GDM1 (cell line): ENCODE results near the gene ZCCHC18.
"Not testable (repeated sequence)": the region's sequence is repeated elsewhere in the genome, so short reads cannot be mapped to it uniquely, and the experiment has no call there.

Experiments used
- DNase-seq: peaks from one replicate; lab custom pipeline; 2025; lab: John Stamatoyannopoulos, UW

ZCCHC18 gene

DNA sequence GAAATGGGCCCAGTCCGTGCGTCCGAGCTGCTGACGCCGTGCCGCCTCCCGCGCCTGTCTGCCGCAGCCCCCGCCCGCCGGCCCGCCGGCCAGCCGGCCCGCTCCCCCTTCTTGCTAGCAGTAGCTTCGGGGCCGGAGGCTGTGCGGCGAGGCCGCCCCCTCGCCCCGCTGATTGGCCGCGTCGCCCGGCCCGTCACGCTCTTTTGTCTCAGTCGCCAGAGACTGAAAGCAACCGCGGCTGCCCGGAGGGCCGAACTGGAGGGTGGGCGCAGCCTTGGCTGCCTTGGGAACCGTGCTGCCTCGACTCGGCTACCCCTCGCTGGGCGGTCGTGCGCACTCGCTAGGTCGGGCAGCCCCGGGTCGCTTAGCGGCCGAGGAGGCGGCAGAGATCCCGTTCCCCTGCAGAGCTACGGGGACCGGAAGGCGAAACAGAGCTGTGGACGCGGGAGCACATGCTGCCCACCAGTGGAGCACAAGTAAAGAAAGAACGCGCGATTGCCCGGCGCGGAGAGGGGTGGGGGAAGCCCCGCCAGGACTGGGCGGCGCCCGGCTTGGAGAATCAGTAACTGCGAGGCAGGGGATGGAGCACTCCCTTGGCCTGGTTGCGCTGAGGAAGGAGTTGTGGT, at the start of gene ZCCHC18:
Gene ZCCHC18, plus strand, starts transcription at position 198 of the 626 bp plus-strand sequence. CDS start 1,589 bp downstream, outside the sequence.
- no peak for DNase-seq

GRCh38 chrX:104062636-104063035, 49.7 kb upstream of the ZCCHC18 start:
- not testable (repeated sequence) for DNase-seq

GRCh38 chrX:104075778-104076445, 36.4 kb upstream of the ZCCHC18 start, which contains the start of gene TMSB15C:
Gene TMSB15C, minus strand, starts transcription at chrX:104076236.
- not testable (repeated sequence) for DNase-seq

- DNase-seq: not testable (repeated sequence)
Measured at GRCh38 chrX:104077854-104078253, 34.5 kb upstream of the ZCCHC18 start.

- DNase-seq: no peak
Measured at GRCh38 chrX:104084063-104084462, 28.3 kb upstream of the ZCCHC18 start.

DNA sequence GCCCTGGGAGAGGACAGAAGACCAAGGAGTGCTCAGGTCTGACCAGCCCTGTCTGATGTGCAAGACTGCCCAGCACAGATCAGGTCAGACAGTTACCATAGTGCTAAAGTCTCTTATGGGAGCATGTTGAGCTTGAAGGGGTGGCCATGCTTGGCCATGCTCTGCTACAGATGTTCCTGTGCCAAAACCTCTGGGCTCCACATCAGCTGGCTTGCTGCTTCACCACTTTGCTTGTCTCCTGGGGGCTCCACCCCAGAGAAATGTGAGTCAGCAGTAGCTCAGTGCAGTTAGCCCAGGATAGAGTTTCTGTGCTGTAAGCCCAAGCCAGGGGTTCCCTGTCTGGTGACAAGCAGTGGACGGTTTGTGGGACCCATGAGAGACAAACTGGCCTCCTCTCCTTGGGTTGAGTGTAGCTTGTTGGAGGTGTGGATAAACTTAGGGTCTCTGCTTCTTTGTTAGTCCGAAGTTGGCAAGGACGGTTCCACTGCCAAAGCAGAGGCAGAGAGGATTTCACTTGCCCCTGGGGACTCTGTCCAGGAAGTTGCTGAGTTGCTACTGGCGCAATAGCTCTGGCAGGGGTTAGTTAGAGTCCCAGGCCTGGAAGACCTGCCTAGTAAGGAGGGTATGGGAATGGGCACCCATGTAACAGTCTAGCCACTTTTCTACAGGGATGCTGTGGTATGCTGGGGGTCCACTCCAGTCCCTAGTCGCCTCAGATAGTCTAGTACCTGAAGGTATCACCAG, 27.6 kb upstream of the ZCCHC18 start:
- no peak for DNase-seq

DNA sequence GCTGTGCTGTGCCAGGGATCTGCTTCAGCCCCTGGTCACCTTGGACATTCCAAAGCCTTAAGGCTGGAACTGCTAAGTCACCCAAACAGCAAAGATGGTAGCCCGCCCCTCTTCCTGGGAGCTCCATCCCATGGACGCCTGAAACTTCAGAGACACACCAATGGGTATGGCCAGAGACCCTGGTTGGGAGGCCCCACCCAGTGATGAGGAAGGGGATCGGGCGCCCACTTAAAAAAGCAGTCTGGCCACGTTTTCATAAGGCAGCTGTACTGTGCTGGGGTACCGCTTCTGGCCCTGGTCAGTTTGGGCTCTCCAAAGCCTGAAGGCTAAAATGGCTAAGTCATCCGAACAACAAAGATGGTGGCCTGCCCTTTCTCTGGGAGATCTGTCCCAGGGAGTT, 26.8 kb upstream of the ZCCHC18 start:
- DNase-seq: no peak

GRCh38 chrX:104085919-104086318, 26.4 kb upstream of the ZCCHC18 start:
- DNase-seq: no peak

DNA sequence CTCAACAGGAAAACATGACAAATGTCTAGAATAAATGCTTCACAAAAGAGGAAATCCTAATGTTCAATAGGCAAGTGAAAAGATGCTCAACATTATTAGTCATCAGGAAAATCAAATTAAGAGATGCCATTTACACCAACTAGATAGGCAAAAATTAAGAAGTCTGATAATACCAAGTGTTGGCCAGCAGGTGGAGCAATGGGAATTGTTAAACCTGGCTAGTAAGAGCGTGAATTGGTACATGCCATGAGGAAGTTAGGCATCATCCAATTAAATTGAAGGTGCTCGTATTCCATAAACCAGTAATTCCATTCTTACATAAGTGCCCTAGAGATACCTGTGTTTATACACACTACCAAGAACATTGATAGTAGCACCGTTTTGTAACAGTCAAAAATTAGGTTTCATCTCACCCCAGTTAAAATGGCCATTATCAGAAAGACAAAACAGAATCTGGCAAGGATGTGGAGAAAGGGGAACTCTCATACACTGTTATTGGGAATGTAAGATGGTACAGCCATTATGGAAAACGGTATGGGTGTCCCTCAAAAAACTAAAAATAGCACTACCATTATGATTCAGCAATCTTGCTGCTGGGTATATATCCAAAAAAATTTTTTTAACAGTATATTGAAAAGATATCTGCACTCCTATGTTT, 14.0 kb upstream of the ZCCHC18 start:
- peak; percentile 34 for DNase-seq

DNA sequence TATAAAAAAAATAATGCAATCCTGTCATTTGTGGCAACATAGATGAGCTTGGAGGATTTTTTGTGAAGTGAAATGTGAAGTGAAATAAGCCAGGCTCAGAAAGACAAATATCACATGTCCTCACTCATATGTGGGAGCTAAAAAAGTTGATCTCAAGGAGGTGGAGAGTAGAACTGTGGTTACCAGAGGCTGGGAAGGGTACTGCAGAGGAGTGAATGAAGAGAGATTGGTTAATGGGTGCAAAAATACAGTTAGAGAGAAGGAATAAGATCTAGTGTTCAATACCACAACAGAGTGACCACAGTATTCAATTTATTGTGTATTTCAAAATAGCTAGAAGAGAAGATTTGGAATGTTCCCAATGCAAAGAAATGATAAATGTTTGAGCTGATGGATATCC, 13.4 kb upstream of the ZCCHC18 start:
- no peak for DNase-seq

GRCh38 chrX:104104676-104105075, 7.6 kb upstream of the ZCCHC18 start:
- DNase-seq: no peak

DNA sequence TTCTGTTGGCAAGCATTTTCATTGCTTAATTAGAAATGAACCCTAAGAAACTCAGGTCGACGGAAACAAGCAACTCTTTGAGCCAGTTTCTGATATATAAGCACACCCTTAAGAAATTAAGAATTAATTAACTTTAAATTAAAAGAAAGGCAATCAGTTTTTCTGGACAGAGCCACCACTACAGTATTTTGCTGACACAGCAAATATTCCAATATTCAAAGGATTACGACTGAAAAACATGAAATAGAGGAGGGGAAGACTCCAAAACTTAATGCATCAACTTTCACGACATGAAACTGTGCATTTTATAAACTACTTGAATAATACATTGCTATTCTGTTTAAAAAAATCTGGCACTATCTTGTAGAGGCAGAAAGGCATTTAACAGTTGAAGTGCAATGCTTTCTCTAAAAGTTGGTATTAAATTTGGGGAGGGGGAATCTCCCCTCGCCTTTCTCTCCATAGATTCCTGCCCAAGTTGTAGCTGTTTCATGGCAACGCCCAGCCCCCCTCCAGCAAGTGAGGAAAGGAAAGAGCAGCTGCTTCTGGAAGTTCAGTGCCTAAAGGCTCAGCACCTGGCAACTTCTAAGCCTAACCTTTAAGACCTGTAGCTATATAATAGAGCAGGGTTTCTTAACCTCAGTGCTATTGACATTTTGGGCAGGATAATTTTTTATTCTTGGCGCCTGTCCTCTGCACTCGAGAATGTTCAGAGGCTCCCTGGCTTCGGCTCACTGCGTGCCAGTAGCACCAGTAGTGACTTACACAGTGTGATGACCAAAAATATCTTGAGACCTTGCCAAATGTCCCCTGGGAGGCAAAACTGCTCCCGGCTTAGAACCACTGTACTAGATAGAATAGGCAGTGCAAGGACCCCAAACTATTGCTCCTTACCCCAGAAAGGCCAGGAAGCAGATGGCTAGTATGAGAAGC, 6.7 kb upstream of the ZCCHC18 start:
- DNase-seq: no peak

DNA sequence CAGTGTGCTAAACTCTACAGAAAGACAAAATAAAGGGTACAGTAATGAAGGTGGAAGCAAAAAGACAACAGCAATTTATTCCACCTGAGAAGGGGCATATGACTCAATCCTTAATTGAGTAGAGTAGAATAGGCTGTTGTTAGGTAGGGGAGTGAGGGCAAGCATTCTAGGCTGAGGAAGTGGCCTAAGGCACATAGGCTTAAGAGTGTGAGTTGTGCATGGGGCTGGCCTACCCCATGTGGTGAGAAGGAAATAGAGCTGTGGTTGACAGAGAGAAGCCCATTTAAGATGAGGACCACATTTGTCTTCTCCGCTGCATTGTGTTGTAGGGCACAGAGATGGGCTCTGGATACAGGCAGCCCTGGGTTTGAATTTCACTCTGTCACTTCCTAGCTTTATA, 3.4 kb upstream of the ZCCHC18 start:
- DNase-seq: no peak

GRCh38 chrX:104110491-104111240, 1.7 kb upstream of the ZCCHC18 start:
- not testable (repeated sequence) for DNase-seq

DNA sequence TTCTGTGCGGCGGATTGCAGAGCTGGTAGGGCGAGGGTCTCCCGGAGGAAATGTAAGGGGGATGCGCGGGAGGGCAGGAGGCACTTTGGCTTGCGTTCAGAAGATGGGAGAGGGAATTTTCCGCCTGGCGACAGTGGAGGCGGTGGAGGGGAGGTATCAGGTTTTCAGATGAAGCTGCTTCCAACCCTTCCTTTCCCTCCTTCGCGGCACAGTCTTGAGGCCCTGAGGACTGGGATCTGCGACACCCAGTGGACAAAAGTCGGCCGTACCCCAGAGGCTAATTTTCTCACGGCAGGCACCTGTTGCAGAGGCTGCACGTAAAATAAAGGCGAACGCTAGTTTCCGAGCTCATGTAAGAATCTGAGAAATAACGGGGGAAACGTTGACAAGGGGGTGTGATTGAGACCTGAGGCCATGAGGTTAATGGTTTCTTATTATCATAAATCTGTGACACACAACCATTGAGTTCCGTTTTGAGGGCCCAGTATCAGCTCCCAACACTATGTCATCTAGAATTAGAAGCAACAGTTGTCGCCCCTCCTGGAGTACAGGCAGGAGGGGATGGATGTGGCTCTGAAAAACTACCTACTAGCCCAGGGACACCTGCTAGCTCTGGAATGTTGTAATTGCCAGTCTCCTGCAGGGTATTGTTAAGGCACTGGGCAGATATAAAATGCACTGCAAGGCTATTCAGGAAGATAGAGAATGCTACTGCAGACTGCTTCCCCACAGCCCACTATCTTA, 1.1 kb downstream of the ZCCHC18 start:
- DNase-seq: peak; percentile 14

- DNase-seq: no peak
Measured at GRCh38 chrX:104117759-104118158, 5.4 kb downstream of the ZCCHC18 start.

DNA sequence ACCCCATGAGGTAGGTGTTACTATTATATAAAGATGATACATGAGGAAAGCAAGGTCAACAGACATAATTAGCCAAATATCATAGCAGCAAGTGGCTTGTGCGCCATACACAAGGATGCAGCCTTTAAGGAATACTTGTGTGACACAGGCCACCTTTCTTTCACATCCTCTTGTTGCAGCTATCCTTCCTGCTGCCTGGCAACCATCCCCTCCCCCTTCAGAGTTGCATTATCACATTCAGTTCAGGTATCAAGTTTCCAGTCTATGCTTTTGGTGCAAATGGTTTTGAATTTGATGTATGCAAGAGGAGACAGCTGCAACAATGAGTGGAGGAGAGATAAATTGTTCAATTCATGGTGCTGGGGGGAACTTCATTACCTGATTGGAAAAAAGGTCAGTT, 6.4 kb downstream of the ZCCHC18 start:
- DNase-seq: no peak

- DNase-seq: peak; percentile 4
Measured at GRCh38 chrX:104122829-104123228, 10.5 kb downstream of the ZCCHC18 start.

DNA sequence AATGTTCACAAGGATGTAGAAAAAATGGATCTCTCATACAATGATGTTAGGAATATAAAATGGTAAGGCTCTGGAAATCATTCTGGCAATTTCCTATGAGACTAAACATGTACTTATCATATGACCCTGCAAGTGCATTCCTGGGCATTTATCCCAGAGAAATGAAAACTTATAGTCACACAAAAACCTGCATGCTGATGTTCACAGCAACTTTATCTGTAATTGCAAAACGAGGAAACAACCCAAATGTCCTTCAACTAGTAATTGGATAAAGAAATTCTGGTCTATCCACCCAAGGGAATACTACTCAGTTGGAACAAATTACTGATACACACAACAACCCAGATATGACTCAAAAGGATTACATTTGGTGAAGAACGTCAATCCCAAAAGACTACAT, 14.5 kb downstream of the ZCCHC18 start:
- no peak for DNase-seq

GRCh38 chrX:104130808-104131207, 18.5 kb downstream of the ZCCHC18 start:
- no peak for DNase-seq
